K562 (cell line): ENCODE measurements around the gene METAP1D. TPM values are rescaled to one million over a fixed set of nuclear protein-coding genes. Genes with fewer than 3 reads are reported as not detected.

Experiments used
- ATAC-seq: fragments of 200-7000 bp; cut with Tn5 transposase; 3 replicates; pipeline ENCODE4 v1.9.1; 2020; ENCODE audit warnings: moderate library complexity
- BruUV-seq: library from RNA; stranded (reverse); fragments of 400-500 nt; replicated peaks from 2 replicates; lab custom pipeline; 2021; lab: Mats Ljungman, UMichigan
- CTCF ChIA-PET: fragments of 300-600 bp; formaldehyde crosslinking; extraction: SDS; loops from one replicate; lab custom pipeline; 2021; ENCODE audit warnings: low intra/inter-chr PET ratio; lab: Yijun Ruan, JAX
- POLR2A ChIA-PET: fragments of 300-600, 350-650 bp; sonication (Branson Sonifier 250); formaldehyde crosslinking; extraction: SDS; loops from one replicate; lab custom pipeline; 2021; ENCODE audit warnings: antibody characterized with exemption, inconsistent platforms; lab: Yijun Ruan, JAX
- DNase-seq, 4 experiments: peaks; one replicate each; pipeline versions ENCODE4 v3.0.0 to v3.0.0-alpha.2; 2011 to 2018; ENCODE audit warnings: low spot score in 3 of 4, mixed read lengths in 3 of 4; ENCODE audit errors: extremely low read depth in 1 of 4
- FAIRE-seq: peaks from 2 replicates; lab custom pipeline; 2011; peaks lifted over from hg19 to GRCh38; lab: Jason Lieb, UNC
- H2AFZ ChIP-seq: 2 replicates; pipeline ENCODE4 v1.6.0; 2011; ENCODE audit warnings: low read depth, low read length, control low read depth, inconsistent platforms
- H3K27ac ChIP-seq: fragments of 200-600 bp; 3 replicates; pipeline ENCODE4 v1.8.0; 2011; ENCODE audit warnings: low read depth, mild to moderate bottlenecking, control low read depth, inconsistent platforms, low read length, moderate library complexity, mixed read lengths; ENCODE audit errors: extremely low read depth
- H3K27me3 ChIP-seq, 2 experiments: fragments of 300-600 bp in 1 of 2; 2 replicates in 1 of 2; 3 replicates in 1 of 2; pipeline versions ENCODE4 v1.6.0 to v1.8.0; 2011; ENCODE audit warnings: inconsistent platforms in 2 of 2, low read length in 2 of 2, mild to moderate bottlenecking in 1 of 2, mixed read lengths in 1 of 2, moderate library complexity in 1 of 2; ENCODE audit not compliant: control insufficient read depth in 2 of 2, insufficient read depth in 2 of 2
- H3K36me3 ChIP-seq: fragments of 300-600 bp; 3 replicates; pipeline ENCODE4 v1.8.0; 2011; ENCODE audit warnings: mild to moderate bottlenecking, low read length, inconsistent platforms; ENCODE audit not compliant: control insufficient read depth, insufficient read depth
- H3K4me1 ChIP-seq, 2 experiments: fragments of 200-600 bp in 1 of 2; replicated peaks in 1 of 2; 2 replicates in 1 of 2; 3 replicates in 1 of 2; pipeline versions ENCODE4 v1.5.1 to v1.8.0; 2011; ENCODE audit warnings: inconsistent platforms in 2 of 2, low read length in 2 of 2, mild to moderate bottlenecking in 1 of 2, mixed read lengths in 1 of 2, moderate library complexity in 1 of 2; ENCODE audit not compliant: control insufficient read depth in 2 of 2, insufficient read depth in 2 of 2
- H3K4me2 ChIP-seq: 2 replicates; pipeline ENCODE4 v1.6.1; 2011; ENCODE audit warnings: low read length, control low read depth, inconsistent platforms, mixed read lengths; ENCODE audit not compliant: insufficient read depth
- H3K4me3 ChIP-seq: fragments of 200-600 bp; sonication (generic), shearing (Covaris generic); 2 replicates; pipeline ENCODE4 v1.5.1; 2016; ENCODE audit warnings: control low read depth, inconsistent platforms
- H3K79me2 ChIP-seq: fragments of 200-600 bp; 3 replicates; pipeline ENCODE4 v1.8.0; 2011; ENCODE audit warnings: low read length, inconsistent platforms; ENCODE audit not compliant: control insufficient read depth, insufficient read depth
- H3K9ac ChIP-seq, 2 experiments: 2 replicates each; pipeline versions ENCODE4 v1.6.0 to v1.6.1; 2011; ENCODE audit warnings: low read depth in 2 of 2, low read length in 2 of 2, control low read depth in 1 of 2, inconsistent platforms in 1 of 2, mild to moderate bottlenecking in 1 of 2, mixed read lengths in 1 of 2; ENCODE audit not compliant: insufficient read depth in 1 of 2
- H3K9me1 ChIP-seq: one replicate; pipeline ENCODE4 v1.6.0; 2011; ENCODE audit warnings: inconsistent platforms, mild to moderate bottlenecking, low read length, moderate library complexity; ENCODE audit not compliant: control insufficient read depth, insufficient read depth
- H3K9me3 ChIP-seq: replicated peaks from 2 replicates; pipeline ENCODE4 v1.5.1; 2011; ENCODE audit warnings: low read depth, low read length, inconsistent platforms; ENCODE audit not compliant: control insufficient read depth, insufficient read depth
- H4K20me1 ChIP-seq: replicated peaks from 2 replicates; pipeline ENCODE4 v1.6.1; 2011; ENCODE audit warnings: low read length, inconsistent platforms, mixed read lengths; ENCODE audit not compliant: control insufficient read depth, insufficient read depth
- ARHGAP35 ChIP-seq: fragments of 450-650 bp; IDR thresholded peaks from 2 replicates; pipeline ENCODE4 v1.6.1; 2018; ENCODE audit not compliant: partially characterized antibody
- BRD4 ChIP-seq: fragments of 200-600 bp; sonication (generic); IDR thresholded peaks from 2 replicates; pipeline ENCODE4 v1.6.1; 2017; ENCODE audit warnings: inconsistent platforms
- CXXC5 ChIP-seq: fragments of 250-450 bp; sonication (Bioruptor Pico); IDR thresholded peaks from 2 replicates; pipeline ENCODE4 v1.8.0; 2022; ENCODE audit warnings: inconsistent platforms, mild to moderate bottlenecking, moderate library complexity
- GABPA ChIP-seq: fragments of 200-800 bp; sonication (Bioruptor generic); conservative IDR thresholded peaks from 2 replicates; pipeline ENCODE4 v1.6.1; 2016; ENCODE audit warnings: low read depth, missing genetic modification characterization, missing compliant biosample characterization
- HMBOX1 ChIP-seq: sonication (generic); IDR thresholded peaks from 2 replicates; pipeline ENCODE4 v1.6.1; 2016
- HMG20A ChIP-seq: fragments of 450-650 bp; formaldehyde crosslinking; conservative IDR thresholded peaks from 2 replicates; pipeline ENCODE4 v1.4.0; 2020; ENCODE audit warnings: mild to moderate bottlenecking, mixed read lengths
- HMG20B ChIP-seq: fragments of 250-450 bp; sonication (Bioruptor Pico); IDR thresholded peaks from 2 replicates; pipeline ENCODE4 v1.5.0; 2021; ENCODE audit warnings: mild to moderate bottlenecking
- NCOA1 ChIP-seq: fragments of 450-650 bp; IDR thresholded peaks from 2 replicates; pipeline ENCODE4 v1.6.1; 2016; ENCODE audit warnings: low read depth
- PHB ChIP-seq: fragments of 250-450 bp; sonication (Bioruptor Pico); IDR thresholded peaks from 2 replicates; pipeline ENCODE4 v1.5.0; 2021
- RAD21 ChIP-seq, 2 experiments: fragments of 250-450 bp in 1 of 2; fragments of 450-650 bp in 1 of 2; sonication (Bioruptor Pico) in 1 of 2; formaldehyde crosslinking in 1 of 2; IDR thresholded peaks in 1 of 2; conservative IDR thresholded peaks in 1 of 2; 2 replicates each; pipeline versions ENCODE4 v1.4.0 to v1.8.0; 2020 to 2022; ENCODE audit warnings: mild to moderate bottlenecking in 2 of 2, moderate library complexity in 1 of 2
- SMAD3 ChIP-seq: fragments of 450-650 bp; formaldehyde crosslinking; conservative IDR thresholded peaks from 2 replicates; pipeline ENCODE4 v1.4.0; 2020; ENCODE audit warnings: mild to moderate bottlenecking
- TCF7 ChIP-seq: sonication (generic); IDR thresholded peaks from 2 replicates; pipeline ENCODE4 v1.6.1; 2016; ENCODE audit warnings: antibody characterized with exemption, borderline replicate concordance
- THRA ChIP-seq: fragments of 450-650 bp; IDR thresholded peaks from 2 replicates; pipeline ENCODE4 v1.6.1; 2017; ENCODE audit warnings: mild to moderate bottlenecking, moderate library complexity
- ZBTB5 ChIP-seq: fragments of 450-650 bp; IDR thresholded peaks from 2 replicates; pipeline ENCODE4 v1.6.1; 2017; ENCODE audit warnings: antibody characterized with exemption
- ZFP91 ChIP-seq: sonication (generic); formaldehyde crosslinking; IDR thresholded peaks from 2 replicates; pipeline ENCODE4 v1.8.0; 2022; ENCODE audit warnings: mild to moderate bottlenecking, missing genetic modification reagents
- ZNF212 ChIP-seq: fragments of 450-650 bp; formaldehyde crosslinking; IDR thresholded peaks from 2 replicates; pipeline ENCODE4 v1.4.0; 2020; ENCODE audit warnings: mild to moderate bottlenecking
- ZNF764 ChIP-seq: fragments of 250-450 bp; sonication (Bioruptor Pico); IDR thresholded peaks from 2 replicates; pipeline ENCODE4 v1.4.0; 2020; ENCODE audit warnings: low read depth, mild to moderate bottlenecking, moderate library complexity
- in situ Hi-C: fragments of 300-500 bp; cut with MboI; formaldehyde crosslinking; loops from 4 replicates; pipeline ENCODE4 v1.15.0; 2018; ENCODE audit warnings: inconsistent platforms, mixed read lengths
- intact Hi-C: fragments of 100-400 bp; cut with micrococcal nuclease; formaldehyde crosslinking; loops from 2 replicates; pipeline ENCODE4 v1.14.2; 2022
- polyA plus RNA-seq, 8 experiments: library from polyadenylated mRNA; depleted of rRNA in 4 of 8; stranded (reverse) in 5 of 8; unstranded in 3 of 8; fragments of >200 nt; fragmentation: Nextera tagmentation in 2 of 8; fragmentation: Illumina TruSeq in 1 of 8; extraction: Ambion mirVana in 2 of 8; extraction: Trizol in 1 of 8; gene quantifications; 2 replicates each; pipeline versions ENCODE4 v1.2.1 to v1.2.3, GENCODE V29; 2011 to 2014; ENCODE audit warnings: inconsistent platforms in 1 of 8, missing spikeins in 1 of 8
- total RNA-seq, 7 experiments: library from RNA; depleted of rRNA in 6 of 7; stranded (reverse); fragments of >200 nt in 6 of 7; fragmentation: Illumina TruSeq in 2 of 7; extraction: Trizol in 2 of 7; gene quantifications; 2 replicates each; pipeline versions ENCODE4 v1.2.1 to v1.2.3, GENCODE V29; 2011 to 2021; ENCODE audit warnings: low replicate concordance in 1 of 7
- TF ChIP-seq, protein P1 (sequence below): sonication (generic); formaldehyde crosslinking; IDR thresholded peaks from 2 replicates; pipeline ENCODE4 v1.8.1; 2022; ENCODE audit warnings: missing genetic modification reagents

Gene METAP1D
- total and polyA plus RNA-seq, 9 of the 15 experiments (the other 6 are each of a cell fraction or from before 2014, with no cell fraction given), result 8.0 to 23.4 (median 15.7) TPM

DNA sequence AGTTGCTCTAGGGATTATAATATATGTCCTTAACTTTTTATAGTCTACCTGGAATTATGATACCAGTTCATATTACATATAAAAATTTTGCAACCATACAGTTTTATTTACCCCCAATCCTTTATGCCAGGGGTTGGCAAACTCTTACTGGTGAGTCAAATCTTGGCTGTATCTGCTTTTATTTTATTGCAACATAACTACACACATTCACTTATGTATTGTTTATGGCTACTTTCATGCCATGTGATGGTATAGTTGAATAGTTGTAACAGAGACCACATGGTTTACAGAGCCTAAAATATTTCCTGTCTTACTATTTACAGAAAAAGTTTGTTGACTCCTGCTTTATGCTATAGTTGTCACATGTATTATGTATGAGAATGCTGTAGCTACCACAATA lies 128.7 kb downstream of the METAP1D start:
- in situ Hi-C loops (no loop called here), intact Hi-C loops (loop anchor here (5.0 kb wide), 3 partner anchors 426 to 551 kb away; no protein-coding TSS in a partner anchor)
- Histone ChIP-seq H3K9ac (no peak overlapping the region), H2AFZ (no peak overlapping the region), H3K27me3 (peaks cover 2 to 5% of the 10 kb centered on the region in 2 experiments; a peak in 1 of 5 replicates), H3K4me1 (no peaks in the 10 kb centered on the region), H3K4me2 (no peak overlapping the region), H3K79me2 (no peaks in the 10 kb centered on the region), H3K9me3 (no peaks in the 10 kb centered on the region), H3K9me1 (no peaks in the 10 kb centered on the region), H4K20me1 (no peaks in the 10 kb centered on the region), H3K27ac (no peak overlapping the region), H3K36me3 (no peaks in the 10 kb centered on the region), H3K4me3 (no peak overlapping the region)
- ChIA-PET CTCF (no interaction called here), POLR2A (no interaction called here)
- ATAC-seq, result no peak
- FAIRE-seq, result no peak
- no peak for DNase-seq
- no TSS peak for BruUV-seq
- TF ChIP-seq ZBTB5, result no peak
- no peak for TF ChIP-seq GABPA (tag)
- no peak for TF ChIP-seq HMBOX1
- TF ChIP-seq THRA, result no peak
- no peak for TF ChIP-seq BRD4
- no peak for TF ChIP-seq HMG20A (CRISPR knock-in tag)
- no peak for TF ChIP-seq ZFP91
- no peak for TF ChIP-seq TCF7
- TF ChIP-seq, protein P1, sequence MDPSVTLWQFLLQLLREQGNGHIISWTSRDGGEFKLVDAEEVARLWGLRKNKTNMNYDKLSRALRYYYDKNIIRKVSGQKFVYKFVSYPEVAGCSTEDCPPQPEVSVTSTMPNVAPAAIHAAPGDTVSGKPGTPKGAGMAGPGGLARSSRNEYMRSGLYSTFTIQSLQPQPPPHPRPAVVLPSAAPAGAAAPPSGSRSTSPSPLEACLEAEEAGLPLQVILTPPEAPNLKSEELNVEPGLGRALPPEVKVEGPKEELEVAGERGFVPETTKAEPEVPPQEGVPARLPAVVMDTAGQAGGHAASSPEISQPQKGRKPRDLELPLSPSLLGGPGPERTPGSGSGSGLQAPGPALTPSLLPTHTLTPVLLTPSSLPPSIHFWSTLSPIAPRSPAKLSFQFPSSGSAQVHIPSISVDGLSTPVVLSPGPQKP, result no peak
- no peak for TF ChIP-seq ZNF212 (CRISPR knock-in tag)
- TF ChIP-seq RAD21 (CRISPR knock-in tag; conservative IDR thresholded peaks at IDR 0.05 in 1 of 2, IDR thresholded peaks at IDR 0.05 in 1 of 2), result no peak
- TF ChIP-seq PHB (CRISPR knock-in tag), result no peak
- TF ChIP-seq SMAD3 (CRISPR knock-in tag), result no peak
- TF ChIP-seq ARHGAP35, result no peak
- no peak for TF ChIP-seq ZNF764 (CRISPR knock-in tag)
- no peak for TF ChIP-seq HMG20B
- no peak for TF ChIP-seq CXXC5
- no peak for TF ChIP-seq NCOA1
